OCI-LY7 (cell line): ENCODE data around the gene RNF148.

ENCODE experiments used
- EZH2phosphoT487 ChIP-seq: fragments of 200-600 bp; sonication (generic); IDR thresholded peaks from 2 replicates; pipeline ENCODE4 v1.6.1; 2018; ENCODE audit warnings: low read depth, borderline replicate concordance, mild to moderate bottlenecking, mixed run types, antibody characterized with exemption, low read length, moderate library complexity, mixed read lengths
- TF ChIP-seq, protein P1 (sequence below): fragments of 200-600 bp; sonication (generic); conservative IDR thresholded peaks from 2 replicates; pipeline ENCODE4 v1.5.1; 2014; ENCODE audit warnings: mild to moderate bottlenecking, antibody characterized with exemption, low read length, moderate library complexity, mixed read lengths

DNA sequence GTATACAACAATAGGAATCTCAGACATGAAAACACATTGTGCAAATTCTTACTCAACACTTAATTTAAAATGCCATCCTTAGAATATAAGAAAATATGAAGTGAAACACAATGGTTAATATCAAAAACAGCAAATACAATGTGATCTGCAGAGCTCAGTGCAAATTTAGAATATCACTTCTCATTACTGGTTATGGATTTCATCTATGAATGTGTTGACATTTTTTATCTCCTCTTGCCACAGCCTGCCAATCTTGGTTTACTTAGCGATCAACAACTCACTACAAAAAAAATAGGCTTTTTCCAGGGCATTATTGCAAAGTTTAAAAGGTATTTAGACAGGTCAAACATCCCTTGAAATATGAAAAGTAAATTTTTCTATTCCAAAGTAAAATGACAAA lies 25.0 kb upstream of the RNF148 start:
- TF ChIP-seq, protein P1, sequence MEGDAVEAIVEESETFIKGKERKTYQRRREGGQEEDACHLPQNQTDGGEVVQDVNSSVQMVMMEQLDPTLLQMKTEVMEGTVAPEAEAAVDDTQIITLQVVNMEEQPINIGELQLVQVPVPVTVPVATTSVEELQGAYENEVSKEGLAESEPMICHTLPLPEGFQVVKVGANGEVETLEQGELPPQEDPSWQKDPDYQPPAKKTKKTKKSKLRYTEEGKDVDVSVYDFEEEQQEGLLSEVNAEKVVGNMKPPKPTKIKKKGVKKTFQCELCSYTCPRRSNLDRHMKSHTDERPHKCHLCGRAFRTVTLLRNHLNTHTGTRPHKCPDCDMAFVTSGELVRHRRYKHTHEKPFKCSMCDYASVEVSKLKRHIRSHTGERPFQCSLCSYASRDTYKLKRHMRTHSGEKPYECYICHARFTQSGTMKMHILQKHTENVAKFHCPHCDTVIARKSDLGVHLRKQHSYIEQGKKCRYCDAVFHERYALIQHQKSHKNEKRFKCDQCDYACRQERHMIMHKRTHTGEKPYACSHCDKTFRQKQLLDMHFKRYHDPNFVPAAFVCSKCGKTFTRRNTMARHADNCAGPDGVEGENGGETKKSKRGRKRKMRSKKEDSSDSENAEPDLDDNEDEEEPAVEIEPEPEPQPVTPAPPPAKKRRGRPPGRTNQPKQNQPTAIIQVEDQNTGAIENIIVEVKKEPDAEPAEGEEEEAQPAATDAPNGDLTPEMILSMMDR, result no peak
- TF ChIP-seq EZH2phosphoT487, result no peak
